Fibroblast of lung (primary cell): ENCODE results near the gene PFDN6.

ENCODE experiments used
- EZH2 ChIP-seq: IDR thresholded peaks from 2 replicates; pipeline ENCODE4 v1.5.1; 2012; ENCODE audit warnings: low read length, control low read depth, mild to moderate bottlenecking; ENCODE audit errors: missing control alignments
- TF ChIP-seq, protein P1 (sequence below), 2 donors: IDR thresholded peaks in 1 of 2; conservative IDR thresholded peaks in 1 of 2; 1 replicate in 1 of 2; 2 replicates in 1 of 2; pipeline ENCODE4 v1.5.1; 2011 to 2012; ENCODE audit warnings: low read length in 2 of 2, control low read depth in 1 of 2, inconsistent platforms in 1 of 2, low read depth in 1 of 2, mild to moderate bottlenecking in 1 of 2

DNA sequence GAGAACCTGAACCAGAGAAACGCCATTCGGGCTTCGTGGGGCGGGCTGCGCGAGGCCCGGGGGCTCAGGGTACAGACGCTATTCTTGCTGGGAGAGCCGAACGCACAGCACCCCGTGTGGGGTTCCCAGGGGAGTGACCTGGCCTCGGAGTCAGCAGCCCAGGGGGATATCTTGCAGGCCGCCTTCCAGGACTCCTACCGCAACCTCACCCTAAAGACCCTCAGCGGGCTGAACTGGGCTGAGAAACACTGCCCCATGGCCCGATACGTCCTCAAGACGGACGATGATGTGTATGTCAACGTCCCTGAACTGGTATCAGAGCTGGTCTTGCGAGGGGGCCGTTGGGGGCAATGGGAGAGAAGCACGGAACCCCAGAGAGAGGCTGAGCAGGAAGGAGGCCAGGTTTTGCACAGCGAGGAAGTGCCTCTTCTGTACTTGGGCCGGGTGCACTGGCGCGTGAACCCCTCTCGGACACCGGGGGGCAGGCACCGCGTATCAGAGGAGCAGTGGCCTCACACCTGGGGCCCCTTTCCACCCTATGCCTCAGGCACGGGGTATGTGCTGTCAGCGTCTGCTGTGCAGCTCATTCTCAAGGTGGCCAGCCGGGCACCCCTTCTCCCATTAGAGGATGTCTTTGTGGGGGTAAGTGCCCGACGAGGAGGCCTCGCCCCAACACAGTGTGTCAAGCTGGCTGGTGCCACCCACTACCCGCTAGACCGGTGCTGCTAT lies 11.6 kb upstream of the PFDN6 start:
- TF ChIP-seq, protein P1, sequence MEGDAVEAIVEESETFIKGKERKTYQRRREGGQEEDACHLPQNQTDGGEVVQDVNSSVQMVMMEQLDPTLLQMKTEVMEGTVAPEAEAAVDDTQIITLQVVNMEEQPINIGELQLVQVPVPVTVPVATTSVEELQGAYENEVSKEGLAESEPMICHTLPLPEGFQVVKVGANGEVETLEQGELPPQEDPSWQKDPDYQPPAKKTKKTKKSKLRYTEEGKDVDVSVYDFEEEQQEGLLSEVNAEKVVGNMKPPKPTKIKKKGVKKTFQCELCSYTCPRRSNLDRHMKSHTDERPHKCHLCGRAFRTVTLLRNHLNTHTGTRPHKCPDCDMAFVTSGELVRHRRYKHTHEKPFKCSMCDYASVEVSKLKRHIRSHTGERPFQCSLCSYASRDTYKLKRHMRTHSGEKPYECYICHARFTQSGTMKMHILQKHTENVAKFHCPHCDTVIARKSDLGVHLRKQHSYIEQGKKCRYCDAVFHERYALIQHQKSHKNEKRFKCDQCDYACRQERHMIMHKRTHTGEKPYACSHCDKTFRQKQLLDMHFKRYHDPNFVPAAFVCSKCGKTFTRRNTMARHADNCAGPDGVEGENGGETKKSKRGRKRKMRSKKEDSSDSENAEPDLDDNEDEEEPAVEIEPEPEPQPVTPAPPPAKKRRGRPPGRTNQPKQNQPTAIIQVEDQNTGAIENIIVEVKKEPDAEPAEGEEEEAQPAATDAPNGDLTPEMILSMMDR (conservative IDR thresholded peaks at IDR 0.05 in 1 of 2, IDR thresholded peaks at IDR 0.05 in 1 of 2; ENCODE audit: low read depth in 1 of 2, low read length in 2 of 2) = no peak
- TF ChIP-seq EZH2 = no peak
